Measurements from ENCODE around the gene SLC7A6OS. TPM values are rescaled to one million over a fixed set of nuclear protein-coding genes. Genes with fewer than 3 reads are reported as not detected.
A peak's percentile ranks its signal among the peaks of the same experiment; 100 is the strongest.

Gene SLC7A6OS
- total and polyA plus RNA-seq, 10 of the 15 experiments (the other 5 are each of a cell fraction or from before 2014, with no cell fraction given): 2.9 to 27.4 (median 16.9) TPM

DNA sequence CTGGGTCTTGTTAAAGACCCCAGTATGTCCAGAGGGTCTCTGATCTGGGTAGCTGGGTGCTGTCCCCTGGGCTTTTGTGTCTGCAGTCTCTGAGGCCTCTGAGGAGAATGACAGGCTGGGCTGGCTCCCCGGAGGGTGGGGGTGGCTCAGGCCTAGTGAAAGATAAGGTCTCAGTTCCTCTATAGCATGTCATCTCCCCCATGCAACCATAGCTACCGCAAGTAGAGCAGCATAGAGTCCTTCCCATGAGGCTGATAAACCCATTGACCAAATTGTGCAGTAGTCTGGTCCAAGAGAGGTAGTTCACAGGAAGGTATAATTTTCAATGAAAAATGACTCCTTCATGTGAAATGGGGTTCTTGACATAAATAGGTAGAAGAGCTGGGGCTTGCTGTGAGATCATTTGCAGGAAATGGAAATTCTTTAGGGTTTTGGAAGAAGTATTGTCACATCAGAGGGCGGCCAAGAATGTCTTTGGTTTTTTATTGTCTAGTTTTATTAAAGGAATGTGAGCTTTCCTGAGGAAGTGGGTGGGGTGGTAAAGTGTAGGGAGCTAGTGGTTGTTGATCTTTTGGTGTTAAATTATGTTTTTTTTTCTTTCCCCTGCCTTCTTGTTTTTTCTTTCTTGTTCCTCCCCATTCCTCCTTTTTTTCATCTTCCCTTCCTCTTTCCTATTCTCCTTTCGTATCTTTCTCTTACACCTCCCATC lies 21.0 kb downstream of the SLC7A6OS start (continued):
- no peak for TF ChIP-seq JUNB (IDR thresholded peaks at IDR 0.05)
- 0 out of 2 replicates have a peak, but pooled peaks have one; percentile 37 for TF ChIP-seq POLR2A (IDR thresholded peaks at IDR 0.05; ENCODE audit: low read depth, low read length)
- no peak for TF ChIP-seq EZH2 (IDR thresholded peaks at IDR 0.05; ENCODE audit: borderline replicate concordance, control insufficient read depth, low read depth, low read length)
- 0 out of 2 replicates have a peak, but pooled peaks have one; percentile 3 for TF ChIP-seq BCL11A (IDR thresholded peaks at IDR 0.05; ENCODE audit: low read depth, low read length)
- no peak for TF ChIP-seq RBBP5 (conservative IDR thresholded peaks at IDR 0.05)
- TF ChIP-seq SIN3A (IDR thresholded peaks at IDR 0.05; ENCODE audit: low read depth, low read length): no peak
- TF ChIP-seq HCFC1 (IDR thresholded peaks at IDR 0.05; ENCODE audit: low read length): no peak
- no peak; a peak in 1 of 4 replicates for TF ChIP-seq IKZF2 (IDR thresholded peaks at IDR 0.05)
- TF ChIP-seq MEF2B (IDR thresholded peaks at IDR 0.05; ENCODE audit: partially characterized antibody, poor library complexity, severe bottlenecking): peak; percentile 93
- TF ChIP-seq, protein P1, sequence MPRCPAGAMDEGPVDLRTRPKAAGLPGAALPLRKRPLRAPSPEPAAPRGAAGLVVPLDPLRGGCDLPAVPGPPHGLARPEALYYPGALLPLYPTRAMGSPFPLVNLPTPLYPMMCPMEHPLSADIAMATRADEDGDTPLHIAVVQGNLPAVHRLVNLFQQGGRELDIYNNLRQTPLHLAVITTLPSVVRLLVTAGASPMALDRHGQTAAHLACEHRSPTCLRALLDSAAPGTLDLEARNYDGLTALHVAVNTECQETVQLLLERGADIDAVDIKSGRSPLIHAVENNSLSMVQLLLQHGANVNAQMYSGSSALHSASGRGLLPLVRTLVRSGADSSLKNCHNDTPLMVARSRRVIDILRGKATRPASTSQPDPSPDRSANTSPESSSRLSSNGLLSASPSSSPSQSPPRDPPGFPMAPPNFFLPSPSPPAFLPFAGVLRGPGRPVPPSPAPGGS (IDR thresholded peaks at IDR 0.05; ENCODE audit: borderline replicate concordance, insufficient read depth, low read depth, low read length, poor library complexity, severe bottlenecking): peak; percentile 26
- TF ChIP-seq CHD1 (IDR thresholded peaks at IDR 0.05; ENCODE audit: low read depth, low read length): no peak
- TF ChIP-seq, protein P2, sequence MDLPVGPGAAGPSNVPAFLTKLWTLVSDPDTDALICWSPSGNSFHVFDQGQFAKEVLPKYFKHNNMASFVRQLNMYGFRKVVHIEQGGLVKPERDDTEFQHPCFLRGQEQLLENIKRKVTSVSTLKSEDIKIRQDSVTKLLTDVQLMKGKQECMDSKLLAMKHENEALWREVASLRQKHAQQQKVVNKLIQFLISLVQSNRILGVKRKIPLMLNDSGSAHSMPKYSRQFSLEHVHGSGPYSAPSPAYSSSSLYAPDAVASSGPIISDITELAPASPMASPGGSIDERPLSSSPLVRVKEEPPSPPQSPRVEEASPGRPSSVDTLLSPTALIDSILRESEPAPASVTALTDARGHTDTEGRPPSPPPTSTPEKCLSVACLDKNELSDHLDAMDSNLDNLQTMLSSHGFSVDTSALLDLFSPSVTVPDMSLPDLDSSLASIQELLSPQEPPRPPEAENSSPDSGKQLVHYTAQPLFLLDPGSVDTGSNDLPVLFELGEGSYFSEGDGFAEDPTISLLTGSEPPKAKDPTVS (IDR thresholded peaks at IDR 0.05; ENCODE audit: low read depth, low read length): no peak
- TF ChIP-seq, protein P3, sequence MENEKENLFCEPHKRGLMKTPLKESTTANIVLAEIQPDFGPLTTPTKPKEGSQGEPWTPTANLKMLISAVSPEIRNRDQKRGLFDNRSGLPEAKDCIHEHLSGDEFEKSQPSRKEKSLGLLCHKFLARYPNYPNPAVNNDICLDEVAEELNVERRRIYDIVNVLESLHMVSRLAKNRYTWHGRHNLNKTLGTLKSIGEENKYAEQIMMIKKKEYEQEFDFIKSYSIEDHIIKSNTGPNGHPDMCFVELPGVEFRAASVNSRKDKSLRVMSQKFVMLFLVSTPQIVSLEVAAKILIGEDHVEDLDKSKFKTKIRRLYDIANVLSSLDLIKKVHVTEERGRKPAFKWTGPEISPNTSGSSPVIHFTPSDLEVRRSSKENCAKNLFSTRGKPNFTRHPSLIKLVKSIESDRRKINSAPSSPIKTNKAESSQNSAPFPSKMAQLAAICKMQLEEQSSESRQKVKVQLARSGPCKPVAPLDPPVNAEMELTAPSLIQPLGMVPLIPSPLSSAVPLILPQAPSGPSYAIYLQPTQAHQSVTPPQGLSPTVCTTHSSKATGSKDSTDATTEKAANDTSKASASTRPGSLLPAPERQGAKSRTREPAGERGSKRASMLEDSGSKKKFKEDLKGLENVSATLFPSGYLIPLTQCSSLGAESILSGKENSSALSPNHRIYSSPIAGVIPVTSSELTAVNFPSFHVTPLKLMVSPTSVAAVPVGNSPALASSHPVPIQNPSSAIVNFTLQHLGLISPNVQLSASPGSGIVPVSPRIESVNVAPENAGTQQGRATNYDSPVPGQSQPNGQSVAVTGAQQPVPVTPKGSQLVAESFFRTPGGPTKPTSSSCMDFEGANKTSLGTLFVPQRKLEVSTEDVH (IDR thresholded peaks at IDR 0.05; ENCODE audit: low read depth, partially characterized antibody): no peak
- no peak for TF ChIP-seq PAX5 (IDR thresholded peaks at IDR 0.05; ENCODE audit: borderline replicate concordance, low read depth, low read length)
- peak; percentile 40; the same call in 1 of the 2 replicates for TF ChIP-seq CBFB (IDR thresholded peaks at IDR 0.05; ENCODE audit: low read depth)
- no peak for TF ChIP-seq KAT2A (conservative IDR thresholded peaks at IDR 0.05; ENCODE audit: control insufficient read depth, low read depth, low read length)
- TF ChIP-seq ZNF274 (IDR thresholded peaks at IDR 0.05; ENCODE audit: insufficient read depth, insufficient read length): no peak
- TF ChIP-seq TAF1 (IDR thresholded peaks at IDR 0.05; ENCODE audit: borderline replicate concordance, low read depth, low read length): 0 out of 2 replicates have a peak, but pooled peaks have one; percentile 33
- no peak for TF ChIP-seq SMARCA5 (IDR thresholded peaks at IDR 0.05)
- no peak for TF ChIP-seq MEF2A (IDR thresholded peaks at IDR 0.05; ENCODE audit: insufficient read depth, low read depth, low read length)
- TF ChIP-seq YBX1 (IDR thresholded peaks at IDR 0.05): no peak
- TF ChIP-seq, protein P4, sequence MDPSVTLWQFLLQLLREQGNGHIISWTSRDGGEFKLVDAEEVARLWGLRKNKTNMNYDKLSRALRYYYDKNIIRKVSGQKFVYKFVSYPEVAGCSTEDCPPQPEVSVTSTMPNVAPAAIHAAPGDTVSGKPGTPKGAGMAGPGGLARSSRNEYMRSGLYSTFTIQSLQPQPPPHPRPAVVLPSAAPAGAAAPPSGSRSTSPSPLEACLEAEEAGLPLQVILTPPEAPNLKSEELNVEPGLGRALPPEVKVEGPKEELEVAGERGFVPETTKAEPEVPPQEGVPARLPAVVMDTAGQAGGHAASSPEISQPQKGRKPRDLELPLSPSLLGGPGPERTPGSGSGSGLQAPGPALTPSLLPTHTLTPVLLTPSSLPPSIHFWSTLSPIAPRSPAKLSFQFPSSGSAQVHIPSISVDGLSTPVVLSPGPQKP (IDR thresholded peaks at IDR 0.05; ENCODE audit: low read depth, low read length): no peak
- TF ChIP-seq MYC (IDR thresholded peaks at IDR 0.05; ENCODE audit: insufficient read depth, insufficient read length, insufficient replicate concordance, low read length, severe bottlenecking): no peak
- TF ChIP-seq FOXK2 (IDR thresholded peaks at IDR 0.05): no peak
